ENCODE measurements around the gene LIF.
A peak's percentile ranks its signal among the peaks of the same experiment; 100 is the strongest.

The LIF gene

GRCh38 chr22:30210235-30210909 lies 36.2 kb downstream of the LIF start:
- H2AFZ ChIP-seq (ENCODE audit: low read depth, low read length), result no peak overlapping the region
- H3K9ac ChIP-seq (ENCODE audit: low read length), result peak overlapping the region; percentile 31
- H2BK15ac ChIP-seq (ENCODE audit: low read depth, poor library complexity, severe bottlenecking), result peak overlapping the region; percentile 53
- DNase-seq, result peak; percentile 88
- peak overlapping the region; percentile 89 for H2AK5ac ChIP-seq (ENCODE audit: low read length, severe bottlenecking)
- peak overlapping the region; percentile 65 for H2BK120ac ChIP-seq (ENCODE audit: low read depth, low read length)
- peak overlapping the region; percentile 51 to 97 for H2BK12ac ChIP-seq (ENCODE audit: low read length in 2 of 2)
- H3K27ac ChIP-seq (ENCODE audit: low read length, poor library complexity, severe bottlenecking), result peak overlapping the region; percentile 91
- H3K14ac ChIP-seq (ENCODE audit: low read length in 2 of 2), result no peak overlapping the region
- H4K91ac ChIP-seq (ENCODE audit: low read length), result peak overlapping the region; percentile 40
- no peaks in the 10 kb centered on the region for H3K79me1 ChIP-seq (replicated peaks; ENCODE audit: low read length, poor library complexity, severe bottlenecking)
- peaks cover 53% of the 10 kb centered on the region for H3K4me1 ChIP-seq (ENCODE audit: control insufficient read depth, insufficient read depth, low read depth, low read length)
- H3K36me3 ChIP-seq (ENCODE audit: control insufficient read depth in 1 of 2, insufficient read depth in 2 of 2, low read depth in 1 of 2, low read length in 2 of 2), result no peaks in the 10 kb centered on the region
- peak overlapping the region in 1 of 2 experiments; percentile 22 for H3K4ac ChIP-seq (ENCODE audit: low read depth in 1 of 2, low read length in 2 of 2)
- H2BK5ac ChIP-seq (ENCODE audit: low read depth, low read length, poor library complexity, severe bottlenecking), result peak overlapping the region; percentile 80
- H3K9me3 ChIP-seq (ENCODE audit: control insufficient read depth, low read length), result no peaks in the 10 kb centered on the region
- H3K27me3 ChIP-seq (ENCODE audit: control insufficient read depth in 1 of 2, insufficient read depth in 1 of 2, low read length in 2 of 2), result peaks cover 0 to 6% of the 10 kb centered on the region in 2 experiments
- no peak overlapping the region for H3K4me3 ChIP-seq (ENCODE audit: insufficient read depth in 1 of 2, low read depth in 1 of 2, low read length in 2 of 2)
- WGBS, result 35% methylated on average over 18 of the region's 19 CpGs
- peak overlapping the region; percentile 5 for H4K8ac ChIP-seq (ENCODE audit: low read length)
- H3K18ac ChIP-seq (ENCODE audit: low read depth in 1 of 2, low read length in 2 of 2), result peak overlapping the region; percentile 59 to 89
- H3K23ac ChIP-seq (ENCODE audit: low read length in 2 of 2), result no peak overlapping the region
- no peak overlapping the region for H3K4me2 ChIP-seq (ENCODE audit: low read length, poor library complexity, severe bottlenecking)

DNA sequence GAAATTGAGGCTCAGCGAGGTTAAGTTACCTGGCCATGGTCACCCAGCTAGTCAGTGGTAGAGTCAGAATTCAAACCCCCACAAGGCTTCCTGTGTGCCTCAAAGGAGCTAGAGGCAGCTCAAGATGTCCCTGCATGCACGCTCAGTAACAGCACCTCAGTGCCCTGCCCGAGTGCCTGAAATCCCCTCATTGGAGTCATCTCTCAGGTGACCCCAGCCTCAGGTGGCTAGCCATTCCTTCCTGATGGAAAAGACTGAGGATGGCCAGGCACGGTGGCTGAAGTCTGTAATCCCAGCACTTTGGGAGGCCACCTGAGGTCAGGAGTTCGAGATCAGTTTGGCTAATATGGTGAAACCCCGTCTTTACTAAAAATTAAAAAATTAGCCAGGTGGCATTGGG lies 36.9 kb downstream of the LIF start:
- H2BK12ac ChIP-seq (ENCODE audit: low read length in 2 of 2), result peak overlapping the region; percentile 95 to 100
- H3K36me3 ChIP-seq (ENCODE audit: control insufficient read depth in 1 of 2, insufficient read depth in 2 of 2, low read depth in 1 of 2, low read length in 2 of 2), result no peaks in the 10 kb centered on the region
- H3K27ac ChIP-seq (ENCODE audit: low read length, poor library complexity, severe bottlenecking), result peak overlapping the region; percentile 91
- H3K9me3 ChIP-seq (ENCODE audit: control insufficient read depth, low read length), result no peaks in the 10 kb centered on the region
- H2BK5ac ChIP-seq (ENCODE audit: low read depth, low read length, poor library complexity, severe bottlenecking), result peak overlapping the region; percentile 86
- H3K4ac ChIP-seq (ENCODE audit: low read depth in 1 of 2, low read length in 2 of 2), result peak overlapping the region in 1 of 2 experiments; percentile 89
- 97% methylated on average over 6 of the region's 6 CpGs for WGBS
- peak overlapping the region in 1 of 2 experiments; percentile 88 for H3K18ac ChIP-seq (ENCODE audit: low read depth in 1 of 2, low read length in 2 of 2)
- no peak overlapping the region for H3K4me3 ChIP-seq (ENCODE audit: insufficient read depth in 1 of 2, low read depth in 1 of 2, low read length in 2 of 2)
- H3K4me2 ChIP-seq (ENCODE audit: low read length, poor library complexity, severe bottlenecking), result no peak overlapping the region
- no peak for DNase-seq
- H3K4me1 ChIP-seq (ENCODE audit: control insufficient read depth, insufficient read depth, low read depth, low read length), result peaks cover 53% of the 10 kb centered on the region
- no peak overlapping the region for H2AFZ ChIP-seq (ENCODE audit: low read depth, low read length)
- peak overlapping the region; percentile 89 for H2AK5ac ChIP-seq (ENCODE audit: low read length, severe bottlenecking)
- no peak overlapping the region for H3K23ac ChIP-seq (ENCODE audit: low read length in 2 of 2)
- H4K91ac ChIP-seq (ENCODE audit: low read length), result peak overlapping the region; percentile 34
- peaks cover 0 to under 1% of the 10 kb centered on the region in 2 experiments for H3K27me3 ChIP-seq (ENCODE audit: control insufficient read depth in 1 of 2, insufficient read depth in 1 of 2, low read length in 2 of 2)
- H3K14ac ChIP-seq (ENCODE audit: low read length in 2 of 2), result peak overlapping the region in 1 of 2 experiments; percentile 79
- H4K8ac ChIP-seq (ENCODE audit: low read length), result no peak overlapping the region
- no peaks in the 10 kb centered on the region for H3K79me1 ChIP-seq (replicated peaks; ENCODE audit: low read length, poor library complexity, severe bottlenecking)
- H3K9ac ChIP-seq (ENCODE audit: low read length), result peak overlapping the region; percentile 87
- H2BK15ac ChIP-seq (ENCODE audit: low read depth, poor library complexity, severe bottlenecking), result no peak overlapping the region
- H2BK120ac ChIP-seq (ENCODE audit: low read depth, low read length), result peak overlapping the region; percentile 29

GRCh38 chr22:30208631-30209603 lies 37.6 kb downstream of the LIF start:
- Histone ChIP-seq H3K79me1 (replicated peaks; ENCODE audit: low read length, poor library complexity, severe bottlenecking) (no peaks in the 10 kb centered on the region), H3K4me2 (ENCODE audit: low read length, poor library complexity, severe bottlenecking) (no peak overlapping the region), H3K27ac (ENCODE audit: low read length, poor library complexity, severe bottlenecking) (peak overlapping the region; percentile 91), H2BK5ac (ENCODE audit: low read depth, low read length, poor library complexity, severe bottlenecking) (peak overlapping the region; percentile 75), H3K36me3 (ENCODE audit: control insufficient read depth in 1 of 2, insufficient read depth in 2 of 2, low read depth in 1 of 2, low read length in 2 of 2) (no peaks in the 10 kb centered on the region), H2BK120ac (ENCODE audit: low read depth, low read length) (peak overlapping the region; percentile 55), H4K91ac (ENCODE audit: low read length) (peak overlapping the region; percentile 93), H3K23ac (ENCODE audit: low read length in 2 of 2) (peak overlapping the region in 1 of 2 experiments; percentile 6), H3K4ac (ENCODE audit: low read depth in 1 of 2, low read length in 2 of 2) (peak overlapping the region; percentile 73 to 89), H2BK15ac (ENCODE audit: low read depth, poor library complexity, severe bottlenecking) (peak overlapping the region; percentile 8), H3K14ac (ENCODE audit: low read length in 2 of 2) (peak overlapping the region in 1 of 2 experiments; percentile 35), H3K27me3 (ENCODE audit: control insufficient read depth in 1 of 2, insufficient read depth in 1 of 2, low read length in 2 of 2) (no peaks in the 10 kb centered on the region), H3K4me1 (ENCODE audit: control insufficient read depth, insufficient read depth, low read depth, low read length) (peaks cover 53% of the 10 kb centered on the region), H3K18ac (ENCODE audit: low read depth in 1 of 2, low read length in 2 of 2) (peak overlapping the region; percentile 47 to 88), H2AK5ac (ENCODE audit: low read length, severe bottlenecking) (peak overlapping the region; percentile 89), H3K9me3 (ENCODE audit: control insufficient read depth, low read length) (no peaks in the 10 kb centered on the region), H3K9ac (ENCODE audit: low read length) (peak overlapping the region; percentile 87), H3K4me3 (ENCODE audit: insufficient read depth in 1 of 2, low read depth in 1 of 2, low read length in 2 of 2) (no peak overlapping the region), H2BK12ac (ENCODE audit: low read length in 2 of 2) (peak overlapping the region; percentile 62 to 100), H4K8ac (ENCODE audit: low read length) (peak overlapping the region; percentile 69), H2AFZ (ENCODE audit: low read depth, low read length) (no peak overlapping the region)
- WGBS, result 42% methylated on average over 26 of the region's 26 CpGs
- peak; percentile 94 for DNase-seq

GRCh38 chr22:30206944-30207343 lies 39.6 kb downstream of the LIF start:
- H2BK15ac ChIP-seq (ENCODE audit: low read depth, poor library complexity, severe bottlenecking), result peak overlapping the region; percentile 52
- peak; percentile 96 for DNase-seq
- no peak overlapping the region for H2AFZ ChIP-seq (ENCODE audit: low read depth, low read length)
- no peak overlapping the region for H3K4me3 ChIP-seq (ENCODE audit: insufficient read depth in 1 of 2, low read depth in 1 of 2, low read length in 2 of 2)
- peak overlapping the region; percentile 99 for H3K27ac ChIP-seq (ENCODE audit: low read length, poor library complexity, severe bottlenecking)
- H3K4ac ChIP-seq (ENCODE audit: low read depth in 1 of 2, low read length in 2 of 2), result no peak overlapping the region
- peak overlapping the region; percentile 92 for H2BK5ac ChIP-seq (ENCODE audit: low read depth, low read length, poor library complexity, severe bottlenecking)
- no peaks in the 10 kb centered on the region for H3K27me3 ChIP-seq (ENCODE audit: control insufficient read depth in 1 of 2, insufficient read depth in 1 of 2, low read length in 2 of 2)
- H3K79me1 ChIP-seq (replicated peaks; ENCODE audit: low read length, poor library complexity, severe bottlenecking), result no peaks in the 10 kb centered on the region
- H3K4me2 ChIP-seq (ENCODE audit: low read length, poor library complexity, severe bottlenecking), result no peak overlapping the region
- no peak overlapping the region for H2AK5ac ChIP-seq (ENCODE audit: low read length, severe bottlenecking)
- no peak overlapping the region for H3K23ac ChIP-seq (ENCODE audit: low read length in 2 of 2)
- peak overlapping the region; percentile 83 for H2BK120ac ChIP-seq (ENCODE audit: low read depth, low read length)
- H4K8ac ChIP-seq (ENCODE audit: low read length), result no peak overlapping the region
- no peak overlapping the region for H3K14ac ChIP-seq (ENCODE audit: low read length in 2 of 2)
- no peak overlapping the region for H4K91ac ChIP-seq (ENCODE audit: low read length)
- no peaks in the 10 kb centered on the region for H3K36me3 ChIP-seq (ENCODE audit: control insufficient read depth in 1 of 2, insufficient read depth in 2 of 2, low read depth in 1 of 2, low read length in 2 of 2)
- 2% methylated on average over 13 of the region's 16 CpGs for WGBS
- peak overlapping the region; percentile 1 to 65 for H3K18ac ChIP-seq (ENCODE audit: low read depth in 1 of 2, low read length in 2 of 2)
- H3K9me3 ChIP-seq (ENCODE audit: control insufficient read depth, low read length), result peaks cover 3% of the 10 kb centered on the region
- peak overlapping the region; percentile 85 for H3K9ac ChIP-seq (ENCODE audit: low read length)
- H3K4me1 ChIP-seq (ENCODE audit: control insufficient read depth, insufficient read depth, low read depth, low read length), result peaks cover 46% of the 10 kb centered on the region
- H2BK12ac ChIP-seq (ENCODE audit: low read length in 2 of 2), result peak overlapping the region in 1 of 2 experiments; percentile 79
